Adipocyte (in vitro differentiated cells): ENCODE results near the gene DNAH7.

Source experiments
- DNase-seq: peaks from one replicate; pipeline ENCODE4 v3.0.0-alpha.2; 2015; ENCODE audit warnings: low read depth
- H3K27me3 ChIP-seq: replicated peaks from 2 replicates; pipeline ENCODE4 v1.7.0; 2013; ENCODE audit warnings: mild to moderate bottlenecking, low read length, moderate library complexity; ENCODE audit not compliant: control insufficient read depth, insufficient read depth
- H3K36me3 ChIP-seq: 2 replicates; pipeline ENCODE4 v1.7.0; 2013; ENCODE audit warnings: low read length, mild to moderate bottlenecking, moderate library complexity; ENCODE audit not compliant: control insufficient read depth, insufficient read depth, severe bottlenecking
- H3K4me1 ChIP-seq: 2 replicates; pipeline ENCODE4 v1.7.0; 2013; ENCODE audit warnings: mild to moderate bottlenecking, low read length, moderate library complexity; ENCODE audit not compliant: control insufficient read depth, insufficient read depth
- H3K4me3 ChIP-seq: 2 replicates; pipeline ENCODE4 v1.7.0; 2013; ENCODE audit warnings: mild to moderate bottlenecking, low read length, moderate library complexity
- H3K9ac ChIP-seq: 2 replicates; pipeline ENCODE4 v1.7.0; 2013; ENCODE audit warnings: mild to moderate bottlenecking, low read length, moderate library complexity
- H3K9me3 ChIP-seq: 2 replicates; pipeline ENCODE4 v1.7.0; 2013; ENCODE audit warnings: mild to moderate bottlenecking, low read length, moderate library complexity; ENCODE audit not compliant: control insufficient read depth

DNAH7 gene

DNA sequence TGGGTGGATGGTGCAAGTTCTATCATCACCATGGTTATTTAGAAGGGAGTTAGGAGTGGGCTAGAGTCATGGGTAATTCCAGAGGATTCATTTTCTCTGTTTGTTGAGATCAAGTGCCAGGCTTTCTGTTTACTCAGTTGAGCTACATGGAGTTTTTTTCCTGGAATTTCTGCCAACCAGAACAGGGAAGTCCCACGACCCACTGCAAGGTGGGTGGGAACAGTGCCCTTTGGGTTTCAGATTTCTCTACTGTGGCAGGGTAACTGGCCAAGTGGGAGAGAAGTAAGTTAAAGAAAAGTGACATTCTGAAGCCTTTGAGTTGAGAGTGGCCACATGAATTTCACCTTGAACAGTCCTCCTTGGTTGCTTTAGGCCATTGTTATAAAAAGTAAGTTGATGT, 272.8 kb downstream of the DNAH7 start:
- Histone ChIP-seq H3K4me3 (no peak overlapping the region), H3K9ac (no peak overlapping the region), H3K36me3 (peaks cover 5% of the 10 kb centered on the region), H3K27me3 (no peaks in the 10 kb centered on the region), H3K9me3 (no peaks in the 10 kb centered on the region), H3K4me1 (no peaks in the 10 kb centered on the region)
- no peak for DNase-seq

DNA sequence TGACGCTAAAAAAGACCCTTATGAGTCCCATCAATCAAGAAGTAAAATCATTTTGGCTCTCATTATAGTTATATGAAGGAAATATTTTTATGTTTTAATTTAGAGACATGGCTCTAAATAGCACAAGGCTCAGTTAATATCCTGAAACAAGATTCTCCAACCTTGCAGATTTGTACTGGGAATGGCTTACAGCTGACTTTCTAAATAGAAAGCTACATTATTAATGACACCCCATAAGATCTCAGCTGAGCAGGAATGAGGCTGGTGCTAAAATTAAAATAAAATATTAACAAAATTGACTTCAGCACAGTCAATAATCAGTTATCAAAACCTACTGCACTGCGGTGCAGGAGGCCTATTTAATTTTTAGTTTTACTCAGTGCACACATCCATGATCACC, 274.8 kb downstream of the DNAH7 start:
- no peaks in the 10 kb centered on the region for H3K27me3 ChIP-seq
- no peaks in the 10 kb centered on the region for H3K9me3 ChIP-seq
- DNase-seq, result no peak
- no peak overlapping the region for H3K9ac ChIP-seq
- no peak overlapping the region for H3K4me3 ChIP-seq
- peaks cover 5% of the 10 kb centered on the region for H3K36me3 ChIP-seq
- no peaks in the 10 kb centered on the region for H3K4me1 ChIP-seq

DNA sequence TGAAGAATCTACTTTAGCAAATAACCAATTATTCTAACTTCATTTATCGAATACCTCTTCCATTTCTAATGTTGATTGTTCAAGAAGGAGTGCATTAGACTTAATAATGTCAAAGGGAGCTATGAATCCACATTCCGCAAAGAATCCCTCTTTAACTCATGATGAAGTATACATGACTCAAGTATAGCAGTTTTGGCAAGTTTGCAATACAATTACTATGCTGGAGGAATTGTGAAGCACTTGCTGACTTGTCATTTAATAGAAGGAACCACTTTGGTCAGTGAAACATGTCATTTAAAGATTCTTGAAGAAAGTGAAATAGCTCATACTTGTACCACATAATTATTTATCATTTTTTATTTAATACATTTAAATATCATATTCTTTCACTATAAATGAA, 286.5 kb downstream of the DNAH7 start:
- no peak overlapping the region for H3K4me3 ChIP-seq
- H3K9me3 ChIP-seq, result no peaks in the 10 kb centered on the region
- no peak for DNase-seq
- no peak overlapping the region for H3K9ac ChIP-seq
- H3K36me3 ChIP-seq, result no peaks in the 10 kb centered on the region
- H3K27me3 ChIP-seq, result no peaks in the 10 kb centered on the region
- no peaks in the 10 kb centered on the region for H3K4me1 ChIP-seq

DNA sequence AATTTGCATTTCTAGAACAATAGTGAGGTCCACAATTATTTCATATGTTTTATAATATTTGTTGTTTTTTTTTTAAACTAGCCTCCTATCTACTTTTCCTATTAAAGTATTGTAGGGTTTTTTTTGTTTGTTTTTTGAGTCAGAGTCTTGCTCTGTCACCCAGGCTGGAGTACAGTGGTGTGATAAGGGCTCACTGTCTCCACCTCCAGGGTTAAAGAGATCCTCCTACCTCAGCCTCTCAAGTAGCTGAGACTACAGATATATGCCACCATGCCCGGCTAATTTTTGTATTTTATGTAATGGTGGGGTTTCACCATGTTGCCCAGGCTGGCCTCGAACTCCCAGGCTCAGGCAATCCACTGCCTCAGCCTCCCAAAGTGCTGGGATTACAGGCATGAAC, 289.1 kb downstream of the DNAH7 start:
- no peak overlapping the region for H3K9ac ChIP-seq
- no peak overlapping the region for H3K4me3 ChIP-seq
- H3K9me3 ChIP-seq, result no peaks in the 10 kb centered on the region
- H3K27me3 ChIP-seq, result no peaks in the 10 kb centered on the region
- H3K36me3 ChIP-seq, result no peaks in the 10 kb centered on the region
- no peaks in the 10 kb centered on the region for H3K4me1 ChIP-seq
- DNase-seq, result no peak

DNA sequence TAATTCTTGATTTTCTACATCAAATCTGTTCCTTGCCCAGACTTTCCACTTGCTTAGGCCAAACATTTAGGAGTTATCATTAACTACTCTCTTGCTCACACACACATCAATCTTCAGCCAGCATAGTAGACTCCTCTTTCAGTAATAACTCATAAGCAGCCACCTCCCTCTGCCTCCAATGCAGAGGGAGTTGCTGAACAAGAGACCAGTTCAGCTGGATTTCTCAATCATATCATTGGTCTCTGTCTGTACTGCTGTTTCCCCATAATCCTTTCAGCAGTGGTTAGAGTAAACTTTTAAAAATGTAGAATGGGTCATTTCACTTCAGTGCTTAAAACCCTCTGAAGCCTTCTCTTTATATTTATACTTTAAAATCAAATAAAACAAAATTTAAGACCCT, 298.7 kb downstream of the DNAH7 start:
- Histone ChIP-seq H3K4me3 (no peak overlapping the region), H3K27me3 (no peaks in the 10 kb centered on the region), H3K4me1 (no peaks in the 10 kb centered on the region), H3K36me3 (no peaks in the 10 kb centered on the region), H3K9ac (no peak overlapping the region), H3K9me3 (peaks cover 4% of the 10 kb centered on the region)
- no peak for DNase-seq

DNA sequence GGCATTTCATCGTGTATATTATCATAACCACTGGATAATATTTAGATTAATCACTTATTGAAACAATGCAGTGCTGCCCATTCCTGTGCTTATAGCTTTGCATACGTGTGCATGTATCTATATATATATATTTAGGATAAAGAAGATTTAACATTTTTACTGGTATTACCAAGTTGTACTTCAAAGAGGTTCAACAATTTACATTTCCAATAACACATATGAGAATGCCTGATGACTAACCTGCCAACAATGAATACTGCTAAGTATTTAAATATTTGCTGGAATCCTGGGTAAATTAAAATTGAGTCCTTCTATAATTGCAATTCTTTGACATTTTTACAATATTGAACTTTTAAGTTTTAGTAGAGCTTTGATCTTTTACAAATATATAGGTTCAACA, 300.2 kb downstream of the DNAH7 start:
- Histone ChIP-seq H3K9me3 (peaks cover 8% of the 10 kb centered on the region), H3K4me3 (no peak overlapping the region), H3K9ac (no peak overlapping the region), H3K36me3 (no peaks in the 10 kb centered on the region), H3K4me1 (no peaks in the 10 kb centered on the region), H3K27me3 (no peaks in the 10 kb centered on the region)
- peak; percentile 29 for DNase-seq

DNA sequence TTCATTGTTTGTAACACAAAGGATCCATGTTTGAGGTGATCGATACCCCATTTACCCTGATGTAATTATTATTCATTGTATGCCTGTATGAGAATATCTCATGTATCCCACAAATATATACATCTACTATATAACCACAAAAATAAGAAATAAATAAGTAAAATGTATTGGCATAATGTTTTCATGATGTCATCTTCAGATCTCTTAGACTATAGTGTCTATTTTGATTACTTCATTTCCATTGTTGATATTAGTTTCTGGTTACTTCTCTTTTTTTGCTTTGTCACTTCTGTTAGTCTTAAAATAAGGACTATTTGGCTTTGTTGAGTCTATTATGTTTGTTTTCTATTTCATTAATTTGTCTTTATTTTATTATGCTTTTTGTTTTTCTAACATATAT, 301.9 kb downstream of the DNAH7 start:
- H3K27me3 ChIP-seq, result no peaks in the 10 kb centered on the region
- no peak overlapping the region for H3K9ac ChIP-seq

DNA sequence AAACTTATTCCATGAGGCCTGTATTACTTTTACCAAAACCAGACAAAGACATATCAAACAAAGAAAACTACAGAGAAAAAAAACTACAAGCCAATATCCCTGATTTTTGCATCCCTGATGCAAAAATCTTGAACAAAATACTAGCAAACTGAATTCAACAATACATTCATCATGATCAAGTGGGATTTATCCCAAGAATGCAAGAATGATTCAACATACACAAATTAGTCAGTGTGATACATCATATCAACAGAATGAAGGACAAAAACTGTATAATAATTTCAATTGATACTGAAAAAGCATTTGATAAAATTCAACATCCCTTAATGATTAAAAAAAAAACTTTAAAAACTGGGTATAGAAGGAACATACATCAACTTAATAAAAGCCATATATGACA, 304.8 kb downstream of the DNAH7 start:
- Histone ChIP-seq H3K9ac (no peak overlapping the region), H3K9me3 (peaks cover 8% of the 10 kb centered on the region), H3K4me3 (no peak overlapping the region), H3K4me1 (no peaks in the 10 kb centered on the region), H3K36me3 (no peaks in the 10 kb centered on the region), H3K27me3 (no peaks in the 10 kb centered on the region)
- no peak for DNase-seq

More for the DNA sequence above, 301.9 kb downstream of the DNAH7 start:
- Histone ChIP-seq H3K4me3 (no peak overlapping the region), H3K36me3 (no peaks in the 10 kb centered on the region), H3K9me3 (peaks cover 8% of the 10 kb centered on the region), H3K4me1 (no peaks in the 10 kb centered on the region)
- no peak for DNase-seq

DNA sequence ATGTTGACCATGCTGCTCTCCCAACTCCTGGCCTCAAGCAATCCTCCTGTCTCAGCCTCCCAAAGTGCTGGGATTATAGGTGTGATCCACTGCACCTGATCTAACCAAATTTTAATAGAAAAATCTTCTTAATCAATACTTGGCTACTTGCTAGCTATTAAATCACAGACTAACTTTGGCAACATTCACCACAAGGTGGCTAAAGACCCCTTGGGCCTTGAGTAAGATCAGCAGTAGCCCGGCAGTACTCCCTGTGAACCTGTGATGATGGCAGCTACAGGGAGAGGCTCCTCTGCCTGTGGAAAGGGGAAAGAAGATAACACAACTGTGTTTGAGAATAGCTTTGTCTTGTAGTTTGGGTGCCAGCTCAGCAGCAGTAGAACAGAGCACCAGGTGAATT, 308.8 kb downstream of the DNAH7 start:
- Histone ChIP-seq H3K9ac (no peak overlapping the region), H3K4me3 (no peak overlapping the region), H3K27me3 (no peaks in the 10 kb centered on the region), H3K9me3 (peaks cover 4% of the 10 kb centered on the region), H3K4me1 (no peaks in the 10 kb centered on the region), H3K36me3 (no peaks in the 10 kb centered on the region)
- no peak for DNase-seq

DNA sequence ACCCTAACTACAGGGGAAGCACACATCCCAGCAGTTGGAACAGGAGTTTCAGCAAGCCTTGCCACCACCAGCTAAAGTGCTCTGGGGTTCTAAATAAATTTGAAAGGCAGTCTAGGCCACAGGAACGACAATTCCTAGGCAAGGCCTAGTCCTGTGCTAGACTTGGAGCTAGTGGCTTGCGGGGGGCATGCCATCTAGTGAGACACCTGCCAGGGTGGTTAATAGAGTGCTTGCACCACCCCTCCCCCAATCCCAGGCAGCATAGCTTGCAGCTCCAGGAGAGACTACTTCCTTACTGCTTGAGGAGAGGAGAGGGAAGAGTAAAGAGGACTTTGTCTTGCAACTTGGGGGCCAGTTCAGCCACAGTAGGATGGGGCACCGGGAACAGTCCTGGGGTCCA, 309.8 kb downstream of the DNAH7 start:
- no peak overlapping the region for H3K9ac ChIP-seq
- DNase-seq, result no peak
- H3K9me3 ChIP-seq, result no peaks in the 10 kb centered on the region
- H3K4me1 ChIP-seq, result no peaks in the 10 kb centered on the region
- H3K27me3 ChIP-seq, result no peaks in the 10 kb centered on the region
- H3K4me3 ChIP-seq, result no peak overlapping the region
- no peaks in the 10 kb centered on the region for H3K36me3 ChIP-seq

DNA sequence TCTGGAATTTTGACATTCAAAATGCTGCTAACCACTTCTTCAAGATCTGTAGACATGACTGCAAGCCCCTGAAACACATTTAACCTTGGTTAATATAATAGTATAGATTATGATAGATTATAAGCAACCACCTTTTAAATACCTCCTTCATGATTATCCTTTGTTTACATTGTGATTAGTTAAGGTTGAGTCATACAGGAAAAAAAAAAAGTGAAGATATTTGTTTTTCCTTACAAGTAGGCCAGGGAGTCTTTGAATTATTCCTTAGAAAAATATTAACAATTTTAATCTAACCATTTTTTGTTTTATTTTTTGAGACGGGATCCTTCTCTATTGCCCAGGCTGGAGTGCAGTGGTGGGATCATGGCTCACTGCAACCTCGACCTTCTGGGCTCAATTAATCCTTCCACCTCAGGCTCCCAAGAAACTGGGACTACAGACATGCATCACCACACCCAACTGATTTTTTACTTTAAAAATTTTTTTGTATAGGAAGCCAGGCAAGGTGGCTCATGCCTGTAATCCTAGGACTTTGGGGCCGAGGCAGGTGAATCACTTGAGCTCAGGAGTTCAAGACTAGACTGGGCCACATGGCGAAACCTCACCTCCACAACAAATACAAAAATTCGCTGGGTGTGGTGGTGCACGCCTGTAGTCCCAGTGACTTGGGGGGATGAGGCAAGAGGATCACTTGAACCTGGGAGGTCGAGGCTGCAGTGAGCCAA, 312.3 kb downstream of the DNAH7 start:
- DNase-seq, result peak; percentile 45
- Histone ChIP-seq H3K9me3 (no peaks in the 10 kb centered on the region), H3K9ac (no peak overlapping the region), H3K4me3 (no peak overlapping the region), H3K4me1 (no peaks in the 10 kb centered on the region), H3K36me3 (no peaks in the 10 kb centered on the region), H3K27me3 (no peaks in the 10 kb centered on the region)

DNA sequence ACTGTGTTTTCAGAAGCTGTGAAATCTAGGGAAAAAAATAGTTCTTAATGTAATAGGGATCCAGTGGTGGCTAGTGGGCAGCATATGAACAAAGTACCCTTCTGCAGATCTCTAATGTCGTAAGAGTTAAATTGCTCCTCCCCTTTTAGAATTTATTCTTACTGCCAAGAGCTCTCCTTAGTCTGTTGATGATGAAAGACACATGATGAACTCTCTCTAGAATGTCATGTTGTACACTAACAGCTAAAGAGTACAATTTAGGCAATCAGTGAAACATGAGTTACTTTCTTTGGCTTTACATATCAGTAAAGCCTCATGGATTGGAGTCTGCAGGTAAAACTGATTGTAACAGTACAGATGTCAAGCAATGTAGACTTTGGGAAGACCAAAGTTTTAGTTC, 327.4 kb downstream of the DNAH7 start:
- peaks cover 4% of the 10 kb centered on the region for H3K4me1 ChIP-seq
- no peak overlapping the region for H3K4me3 ChIP-seq
- H3K9ac ChIP-seq, result no peak overlapping the region
- H3K36me3 ChIP-seq, result no peaks in the 10 kb centered on the region
- DNase-seq, result peak; percentile 45
- no peaks in the 10 kb centered on the region for H3K27me3 ChIP-seq
- H3K9me3 ChIP-seq, result no peaks in the 10 kb centered on the region
